HG03575 (cell line): Measurements from ENCODE around the gene TNNC1.

ENCODE experiments used
- ATAC-seq: cut with Tn5 transposase; IDR thresholded peaks from one replicate; pipeline ENCODE4 v1.9.1; 2021; ENCODE audit not compliant: unreplicated experiment, insufficient number of reproducible peaks, low FRiP score; ENCODE audit errors: extremely low read depth

Gene TNNC1

DNA sequence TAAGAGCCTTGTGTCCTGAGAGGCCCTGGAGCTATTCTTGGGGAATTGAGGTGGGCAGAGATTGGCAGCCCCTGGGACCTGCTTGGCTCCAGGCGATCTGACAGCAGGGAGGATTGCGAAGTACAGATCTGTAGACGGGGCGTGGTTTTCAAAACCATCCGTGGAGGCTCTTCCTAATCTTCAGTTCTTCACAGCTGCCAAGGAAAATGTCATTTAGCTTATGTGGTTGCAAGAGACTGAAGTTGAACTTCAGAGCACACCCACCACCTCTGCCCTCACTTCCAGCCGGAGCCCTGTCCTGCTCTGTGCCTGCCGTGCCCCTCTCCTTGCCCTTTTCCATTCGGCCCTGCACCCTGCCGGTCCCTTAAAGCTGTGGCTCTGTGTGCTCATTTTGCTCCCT, 14.5 kb upstream of the TNNC1 start:
- no peak for ATAC-seq

DNA sequence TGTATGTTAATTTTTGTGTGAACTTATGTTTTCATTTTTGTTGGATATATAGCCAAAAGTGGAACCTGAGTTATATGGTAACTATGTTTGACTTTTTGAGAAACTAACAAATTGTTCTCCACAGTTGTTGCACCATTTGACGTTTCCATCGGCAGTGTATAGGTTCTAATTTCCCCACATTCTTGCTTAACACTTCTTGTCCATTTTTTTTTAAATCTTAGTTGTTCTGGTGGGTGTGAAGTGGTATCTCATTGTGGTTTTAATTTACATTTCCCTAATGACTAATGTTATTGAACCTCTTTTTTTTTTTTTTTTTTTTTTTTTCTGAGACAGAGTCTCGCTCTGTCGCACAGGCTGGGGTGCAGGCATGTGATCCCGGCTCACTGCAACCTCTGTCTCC, 9.6 kb upstream of the TNNC1 start:
- no peak for ATAC-seq

DNA sequence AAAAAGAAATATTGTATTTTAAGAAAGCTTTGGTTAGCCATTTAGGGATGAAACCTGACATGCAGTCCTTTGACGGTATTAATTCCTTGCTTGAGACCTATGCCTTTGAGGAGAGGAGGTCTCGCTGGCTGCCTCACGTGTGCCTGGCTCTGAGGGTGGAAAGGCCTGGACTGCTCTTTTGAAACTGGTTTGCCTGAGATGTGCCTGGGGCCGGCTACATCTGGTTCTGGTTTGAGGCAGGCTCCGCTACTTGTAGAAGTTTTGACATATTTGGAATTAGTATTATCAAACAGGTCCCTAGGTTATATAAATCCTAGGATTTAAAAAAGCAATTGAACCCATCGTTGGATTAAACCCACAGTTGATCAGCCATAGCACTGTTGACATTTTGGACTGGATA, 8.0 kb upstream of the TNNC1 start:
- no peak for ATAC-seq

DNA sequence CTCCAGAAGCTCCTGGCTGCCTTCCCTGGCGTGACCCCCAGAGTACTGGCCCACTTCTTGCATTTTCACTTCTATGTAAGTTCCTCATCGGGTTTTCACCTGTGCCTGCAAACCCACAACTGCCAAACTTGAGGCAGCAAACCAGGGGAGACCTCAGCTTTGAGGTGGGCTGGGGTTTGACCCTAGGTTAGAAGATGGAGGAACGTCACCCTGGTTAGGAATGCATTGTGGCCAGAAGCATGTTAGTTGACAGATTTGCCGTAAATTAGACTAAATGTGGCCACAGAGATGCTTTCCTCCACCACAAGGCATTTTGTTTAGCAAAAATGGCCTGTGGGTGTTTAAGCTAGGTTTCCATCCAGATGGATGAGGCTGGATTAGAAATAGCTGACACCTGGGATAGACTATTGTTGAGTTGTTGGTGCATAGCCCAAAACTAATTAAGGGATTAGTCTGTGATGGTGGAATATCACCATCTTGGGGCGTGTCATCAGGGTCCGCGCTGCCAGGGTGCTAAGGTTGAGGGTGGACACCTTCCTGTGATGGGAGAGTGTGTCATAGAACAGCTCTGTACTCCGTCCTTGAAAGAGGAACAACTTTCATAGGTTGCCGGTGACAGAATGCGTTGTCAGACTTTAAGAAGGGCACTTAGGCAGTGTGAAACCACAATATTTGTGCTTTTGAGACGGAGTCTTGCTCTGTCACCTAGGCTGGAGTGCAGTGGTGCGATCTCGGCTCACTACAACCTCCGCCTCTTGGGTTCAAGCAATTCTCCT, 5.1 kb upstream of the TNNC1 start:
- no peak for ATAC-seq

DNA sequence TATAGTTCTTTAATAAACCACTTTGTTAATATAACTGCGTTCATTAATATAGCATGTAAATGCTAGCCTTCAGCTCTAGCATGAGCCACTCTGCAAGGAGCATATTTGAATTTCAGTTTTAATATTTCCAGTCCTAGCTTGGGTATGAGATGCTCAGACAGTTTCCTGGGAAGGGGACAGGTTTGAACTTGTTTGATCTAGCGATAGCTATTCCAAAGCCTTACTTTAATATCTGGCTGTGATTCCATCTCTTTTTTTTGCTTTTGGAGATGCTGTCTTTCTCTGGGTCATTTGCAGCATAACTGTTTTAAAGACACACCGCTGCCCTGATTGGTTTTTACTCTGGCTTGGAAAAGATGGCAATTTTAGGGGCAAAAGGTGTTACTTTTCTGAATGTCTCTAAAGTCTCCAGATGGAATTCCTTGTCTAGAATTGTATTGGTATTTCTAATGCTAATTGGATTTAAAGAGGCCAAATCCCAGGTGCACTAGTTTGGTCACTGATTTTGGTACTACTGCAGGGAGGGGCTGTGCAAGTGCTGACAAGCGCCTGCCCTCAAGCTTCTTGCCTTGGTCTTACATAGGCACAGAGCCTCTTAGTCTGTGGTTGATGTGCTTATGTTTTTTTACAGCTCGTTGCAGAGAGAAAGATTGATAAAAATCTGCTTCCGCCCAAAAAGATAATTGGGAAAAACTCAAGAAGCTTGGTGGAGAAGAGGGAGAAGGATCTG, 4.4 kb upstream of the TNNC1 start:
- no peak for ATAC-seq

DNA sequence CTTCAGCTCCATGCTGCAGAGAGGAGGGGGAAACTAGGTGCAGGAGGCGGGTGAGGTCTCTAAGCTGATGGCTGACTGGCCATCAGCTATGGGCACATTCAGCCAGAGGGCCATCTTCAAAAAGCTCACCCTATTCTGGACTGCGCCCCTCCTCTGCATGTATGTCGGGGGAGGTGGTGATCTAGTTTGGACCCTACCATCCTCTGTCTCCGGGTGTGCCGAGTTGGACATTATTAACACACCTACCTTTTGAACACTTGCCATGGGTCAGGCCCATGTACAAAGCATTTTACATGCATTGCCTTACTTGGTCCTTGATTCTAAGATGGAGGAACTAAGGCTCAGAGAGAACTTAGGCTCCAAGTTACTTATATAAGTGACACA, 3.0 kb upstream of the TNNC1 start:
- no peak for ATAC-seq

DNA sequence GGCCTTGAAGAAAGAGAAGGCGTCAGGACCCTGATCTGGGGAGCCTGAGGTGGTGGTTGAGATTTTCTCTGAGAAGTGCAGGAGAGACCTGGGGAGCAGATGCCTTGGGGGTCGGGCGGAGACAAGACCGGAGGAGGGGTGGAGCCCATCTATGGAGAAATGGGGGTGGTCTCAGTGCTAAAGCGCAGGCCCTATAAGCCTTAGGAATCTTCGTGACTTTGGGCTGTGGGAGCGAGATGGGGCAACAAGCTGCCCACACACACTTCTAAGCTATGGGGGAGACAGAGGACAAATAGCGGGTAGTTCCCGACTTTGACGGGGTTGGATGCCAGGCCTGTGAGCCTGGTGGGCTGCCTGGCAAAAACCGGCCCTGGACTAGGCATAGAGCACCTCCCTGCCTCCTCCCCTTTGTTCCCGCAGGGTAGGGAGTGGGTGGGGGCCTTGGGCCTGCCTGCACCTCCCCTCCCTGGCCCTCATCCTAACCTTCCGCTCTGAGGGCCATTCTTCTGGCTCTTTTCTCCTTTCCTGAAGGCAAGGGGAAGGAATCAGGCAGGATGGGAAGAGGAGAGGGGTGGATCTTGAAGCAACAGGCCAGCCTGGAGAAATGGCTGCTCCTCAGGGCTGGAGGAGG, 2.4 kb upstream of the TNNC1 start:
- ATAC-seq, result no peak

DNA sequence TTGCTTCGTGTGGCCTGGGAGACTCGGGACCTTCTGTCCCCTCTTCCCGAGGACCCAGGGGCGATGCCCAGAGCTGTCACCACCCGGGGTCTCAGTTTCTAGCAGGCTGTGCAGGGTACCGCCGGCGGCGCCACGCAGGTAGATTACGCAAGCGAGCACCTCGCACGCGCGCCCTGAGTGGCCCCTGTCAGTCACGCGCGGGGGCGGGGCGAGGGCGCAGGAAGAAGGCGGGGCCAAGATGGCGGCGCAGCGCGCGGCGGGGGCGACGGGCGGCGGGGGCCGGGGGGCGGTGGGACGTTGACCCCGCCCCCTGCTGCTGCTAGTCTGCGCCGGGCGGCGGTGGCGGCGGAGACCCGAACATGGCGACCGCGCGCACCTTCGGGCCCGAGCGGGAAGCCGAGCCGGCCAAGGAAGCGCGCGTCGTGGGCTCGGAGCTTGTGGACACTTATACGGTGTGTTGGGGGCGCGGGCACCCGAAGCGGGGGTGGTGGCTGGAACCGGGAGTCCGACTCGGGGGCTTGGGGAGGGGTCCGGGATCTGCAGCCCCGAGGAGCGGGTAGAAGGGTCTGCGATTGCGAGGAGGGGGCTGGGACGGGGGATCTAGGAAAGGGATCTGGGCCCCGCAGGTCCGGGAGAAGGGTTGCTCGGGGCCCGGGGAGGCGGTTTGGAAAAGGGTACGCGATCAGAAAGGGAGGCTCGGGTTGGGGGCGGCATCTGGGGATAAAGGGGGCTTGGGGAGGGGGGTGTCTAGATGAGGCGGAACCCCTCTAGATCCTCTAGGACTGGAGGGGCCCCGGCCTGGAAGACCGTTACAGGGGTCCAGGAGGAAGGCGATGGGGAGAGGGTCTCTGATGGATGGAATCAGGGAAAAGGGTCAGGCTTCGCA, 1.7 kb upstream of the TNNC1 start, which contains the start of gene NISCH:
TSS of gene NISCH (plus strand) at position 322 of the 886 bp plus-strand sequence. CDS start at position 360, 38 bp downstream.
- ATAC-seq, result no peak

DNA sequence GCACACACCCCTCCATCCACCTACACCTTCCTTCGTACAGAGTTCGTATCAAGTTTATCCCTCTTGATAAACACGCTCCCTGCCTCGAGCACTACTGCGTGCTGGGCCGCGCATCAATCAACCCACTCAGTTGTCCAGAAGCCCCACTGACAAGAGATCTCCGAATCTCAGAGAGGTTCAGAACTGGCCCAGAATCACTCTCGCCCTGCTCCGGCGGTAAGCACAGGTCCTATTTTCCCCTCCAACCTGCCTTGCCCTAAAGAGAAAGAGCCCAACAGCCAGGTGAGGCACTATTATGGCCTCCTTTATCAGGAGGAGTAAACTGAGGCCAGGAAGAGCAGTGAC, 1.1 kb upstream of the TNNC1 start:
- ATAC-seq, result no peak

DNA sequence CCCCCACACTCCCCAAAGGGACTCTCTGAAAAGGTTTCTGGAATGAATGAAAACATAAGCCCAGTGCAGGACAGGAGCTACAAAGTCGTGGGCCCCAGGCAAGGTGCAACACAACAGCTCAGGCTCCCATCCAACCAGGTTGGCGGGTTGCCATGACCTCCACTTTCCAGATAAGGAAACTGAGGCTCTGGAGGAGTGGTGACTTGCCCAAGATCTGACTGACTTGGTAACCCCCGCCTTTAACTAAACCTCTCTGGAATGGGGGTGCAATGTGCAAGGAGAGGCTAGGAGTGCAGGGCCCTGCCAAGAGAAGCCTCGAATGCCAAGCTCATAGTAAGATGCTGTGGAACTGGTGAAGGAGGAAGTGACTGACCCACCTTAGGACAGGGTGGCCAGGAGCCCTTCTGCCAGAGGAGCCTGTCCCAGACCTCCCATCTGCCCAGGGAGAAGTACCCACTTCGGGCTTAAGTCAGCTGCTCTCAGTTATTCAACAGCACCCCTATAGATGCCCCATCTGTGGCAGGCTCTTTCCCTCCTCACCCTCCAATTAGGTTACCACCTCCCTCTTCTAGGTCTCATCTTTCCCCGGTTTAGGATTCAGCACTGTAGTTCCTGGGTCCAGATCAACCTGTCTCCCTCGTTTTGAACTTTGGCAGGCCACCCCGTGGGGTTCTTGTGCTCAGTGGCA, 553 bp upstream of the TNNC1 start:
- no peak for ATAC-seq

DNA sequence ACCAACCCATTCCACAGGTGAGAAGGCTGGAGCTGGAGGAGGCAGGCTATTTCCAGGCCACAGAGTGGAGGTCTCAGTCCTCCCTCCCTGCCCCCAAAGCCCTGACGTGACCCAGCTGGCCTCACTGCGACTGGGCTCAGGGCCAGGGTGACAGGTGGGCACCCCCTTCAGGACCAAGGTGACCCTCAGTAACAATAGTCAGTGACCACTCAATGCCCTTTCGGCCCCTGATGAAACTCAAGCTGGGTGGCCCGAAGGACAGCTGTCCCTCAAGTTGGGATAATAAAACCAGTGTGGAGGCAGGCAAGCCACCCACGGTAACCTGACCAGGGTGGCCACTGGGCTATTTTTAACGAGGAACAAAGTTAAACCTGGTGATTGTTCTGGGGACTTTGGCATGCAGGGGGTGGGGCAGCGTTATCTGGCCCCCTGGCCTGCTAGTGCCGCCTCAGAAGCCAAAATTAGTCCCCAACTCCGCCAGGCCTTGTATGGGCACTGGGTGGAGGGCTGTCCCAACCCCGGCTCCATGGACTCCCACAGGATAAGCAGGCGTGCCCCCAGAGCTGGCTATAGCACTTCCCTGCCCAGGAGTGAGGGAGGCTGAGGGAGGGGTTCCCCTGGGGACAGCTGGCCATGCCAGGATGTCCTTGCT, 1.1 kb downstream of the TNNC1 start:
- no peak for ATAC-seq

DNA sequence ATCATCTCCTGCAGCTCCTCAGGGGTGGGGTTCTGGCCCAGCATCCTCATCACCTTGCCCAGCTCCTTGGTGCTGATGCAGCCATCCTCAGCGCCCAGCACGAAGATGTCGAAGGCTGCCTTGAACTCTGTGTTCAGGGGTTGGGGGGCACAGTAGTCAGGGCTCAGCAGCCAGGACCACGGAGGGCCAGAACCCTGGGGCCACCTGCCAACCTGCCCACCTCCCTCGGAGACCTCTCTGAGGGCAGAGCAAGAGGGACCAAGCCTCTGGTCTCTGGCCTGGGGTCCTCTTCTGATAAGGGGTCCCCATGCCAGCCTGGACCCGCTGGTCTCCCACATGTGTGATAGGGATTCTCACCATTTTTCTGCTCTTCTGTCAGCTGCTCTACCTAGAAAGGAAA, 1.7 kb downstream of the TNNC1 start:
- no peak for ATAC-seq

DNA sequence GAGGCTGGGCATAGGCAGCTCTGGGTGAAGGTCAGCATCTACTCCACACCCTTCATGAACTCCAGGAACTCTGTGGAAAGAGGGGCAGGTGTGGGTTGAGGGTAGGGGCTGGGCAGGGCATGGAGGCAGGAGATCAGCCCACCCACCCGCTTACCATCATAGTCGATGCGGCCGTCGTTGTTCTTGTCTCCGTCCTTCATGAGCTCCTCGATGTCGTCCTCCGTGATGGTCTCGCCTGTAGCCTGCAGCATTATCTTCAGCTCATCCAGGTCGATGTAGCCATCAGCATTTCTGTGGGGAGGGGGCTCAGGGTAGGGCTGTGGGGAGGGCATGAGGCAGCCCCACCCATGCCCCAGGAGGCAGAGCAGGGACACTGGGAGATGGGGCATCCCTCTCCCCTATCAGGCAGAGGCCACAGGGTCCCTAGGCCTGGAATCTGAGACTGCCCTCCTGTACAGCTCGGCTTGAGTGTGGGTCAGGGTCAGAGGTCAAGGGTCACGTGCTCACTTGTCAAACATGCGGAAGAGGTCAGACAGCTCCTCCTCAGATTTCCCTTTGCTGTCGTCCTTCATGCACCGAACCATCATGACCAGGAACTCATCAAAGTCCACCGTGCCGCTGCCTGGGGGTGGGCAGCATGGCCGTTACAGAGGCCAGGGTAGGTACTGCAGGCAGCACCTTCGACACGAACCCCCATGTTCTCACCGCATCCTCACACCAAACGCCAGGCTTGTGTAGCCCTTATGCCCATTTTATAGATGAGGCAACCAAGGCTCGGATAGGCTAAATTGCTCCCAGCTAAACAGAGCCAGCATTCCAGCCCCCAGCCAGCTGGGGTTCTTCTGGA, 2.4 kb downstream of the TNNC1 start:
- no peak for ATAC-seq

DNA sequence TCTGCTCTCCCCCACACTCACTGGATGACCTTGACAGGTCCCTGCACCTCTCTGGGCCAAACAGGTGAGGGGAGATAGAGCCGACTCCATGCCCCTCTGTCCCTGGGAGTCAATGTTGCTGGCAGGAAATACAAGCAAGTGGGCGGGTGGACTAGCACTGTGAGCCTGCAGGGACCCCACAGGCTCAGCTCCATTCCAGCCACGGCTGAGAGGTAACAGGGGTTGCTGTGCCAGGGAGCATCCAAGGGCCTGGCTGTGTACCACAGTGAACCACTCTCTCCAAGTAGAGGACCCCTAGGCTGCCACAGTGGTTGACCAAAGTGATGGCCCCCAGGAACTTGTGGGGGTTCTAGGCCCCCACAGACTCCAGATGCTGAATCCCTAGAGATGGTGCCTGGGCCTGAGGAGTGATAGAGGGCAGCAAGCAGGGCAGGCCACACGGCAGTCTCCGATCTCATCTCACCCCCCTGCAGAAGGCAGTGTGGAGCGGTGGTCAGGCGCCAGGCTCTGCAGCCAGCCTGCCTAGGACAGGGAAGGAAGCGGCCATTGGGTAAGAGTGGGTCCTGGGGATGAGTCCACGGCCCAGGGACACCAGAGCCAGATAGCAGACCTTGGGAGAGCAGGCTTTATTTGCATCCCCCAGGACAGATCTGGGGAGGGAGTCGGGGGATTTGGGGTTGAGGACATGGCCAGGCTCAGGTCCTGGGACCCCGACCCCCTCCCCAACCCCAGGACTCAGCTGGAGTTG, 3.2 kb downstream of the TNNC1 start:
- ATAC-seq, result no peak

DNA sequence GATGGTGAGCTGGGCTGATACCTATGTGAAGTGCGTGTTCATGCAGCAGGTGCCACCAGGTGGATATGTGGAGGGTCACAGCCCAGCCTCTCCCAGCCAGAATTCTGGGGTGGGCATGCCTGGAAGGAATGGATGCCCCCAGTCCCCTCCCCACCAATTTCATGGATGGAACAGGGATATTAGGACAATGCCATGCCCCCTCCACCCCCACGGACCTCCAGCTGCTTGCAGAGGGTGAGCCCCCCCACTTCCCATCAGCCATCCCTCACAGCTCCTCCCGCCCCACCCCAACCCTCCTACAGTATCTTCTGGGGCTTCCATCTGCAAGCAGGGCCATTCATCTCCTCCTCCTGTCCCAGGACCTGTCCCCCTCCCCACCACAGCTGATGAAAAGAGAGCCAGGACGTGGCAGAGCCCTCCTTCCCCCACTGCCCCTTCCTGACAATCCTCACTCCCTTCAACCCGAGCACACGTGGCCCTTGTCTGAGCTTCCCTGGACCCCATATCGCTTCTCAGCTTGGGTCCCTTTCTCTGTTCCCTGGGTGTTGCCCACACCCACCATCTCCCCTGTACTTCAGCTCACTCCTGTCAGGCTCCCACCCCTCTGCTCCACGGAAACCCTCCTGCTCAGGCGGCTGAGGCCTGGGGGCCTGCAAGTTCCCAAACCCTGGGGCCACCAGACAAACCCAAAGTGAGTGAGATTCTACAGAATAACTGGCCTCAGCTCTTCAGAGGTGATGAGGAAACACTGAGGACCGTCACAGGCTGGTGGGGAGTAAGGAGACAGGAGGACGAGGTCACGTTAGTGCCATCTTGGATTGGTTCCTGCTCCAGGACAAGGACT, 6.1 kb downstream of the TNNC1 start:
- ATAC-seq, result no peak
